GM12878 (cell line): ENCODE results near the gene CCDC6.

Experiments
- CEBPB ChIP-seq, 2 experiments: fragments of 150-350 bp in 1 of 2; IDR thresholded peaks; 2 replicates each; pipeline ENCODE4 v1.6.1; 2012 to 2014; ENCODE audit warnings: low read depth in 2 of 2, low read length in 2 of 2, borderline replicate concordance in 1 of 2, inconsistent platforms in 1 of 2
- CTCF ChIP-seq, 3 experiments: IDR thresholded peaks in 2 of 3; conservative IDR thresholded peaks in 1 of 3; 2 replicates each; pipeline ENCODE4 v1.5.1; 2011; ENCODE audit warnings: low read depth in 3 of 3, low read length in 3 of 3, mild to moderate bottlenecking in 3 of 3, control low read depth in 2 of 3, moderate library complexity in 2 of 3, inconsistent platforms in 1 of 3, mixed read lengths in 1 of 3; ENCODE audit not compliant: control insufficient read depth in 2 of 3, insufficient read depth in 1 of 3; ENCODE audit errors: extremely low read depth in 1 of 3
- PAX5 ChIP-seq: IDR thresholded peaks from 2 replicates; pipeline ENCODE4 v1.6.1; 2011; ENCODE audit warnings: low read depth, low read length, borderline replicate concordance
- POLR2A ChIP-seq: IDR thresholded peaks from 2 replicates; pipeline ENCODE4 v1.6.1; 2011; ENCODE audit warnings: low read depth, mild to moderate bottlenecking, low read length
- POLR2AphosphoS5 ChIP-seq: IDR thresholded peaks from 2 replicates; pipeline ENCODE4 v1.6.1; 2011; ENCODE audit warnings: mild to moderate bottlenecking, low read length, inconsistent platforms
- SP1 ChIP-seq: IDR thresholded peaks from one replicate; pipeline ENCODE4 v1.6.1; 2011; ENCODE audit warnings: low read depth, low read length
- TBL1XR1 ChIP-seq: IDR thresholded peaks from 2 replicates; pipeline ENCODE4 v1.6.1; 2012; ENCODE audit warnings: low read depth, low read length, improper control_type of control experiment

- TF ChIP-seq CTCF (IDR thresholded peaks at IDR 0.05 in 2 of 3, conservative IDR thresholded peaks at IDR 0.05 in 1 of 3; ENCODE audit: control insufficient read depth in 2 of 3, extremely low read depth in 1 of 3, insufficient read depth in 1 of 3, low read depth in 3 of 3, low read length in 3 of 3) (no peak), SP1 (no peak), POLR2AphosphoS5 (no peak), TBL1XR1 (no peak), PAX5 (no peak), CEBPB (IDR thresholded peaks at IDR 0.05; ENCODE audit: borderline replicate concordance in 1 of 2, low read depth in 2 of 2, low read length in 2 of 2) (no peak), POLR2A (no peak)
Measured at GRCh38 chr10:59864141-59864962, 42.0 kb downstream of the CCDC6 start.
